Parathyroid adenoma (tissue), 2 donors: ENCODE measurements around the gene UVSSA.

Experiments
- H2AFZ ChIP-seq: fragments of 300-600 bp; sonication (generic); one replicate; pipeline ENCODE4 v1.7.0; 2017; ENCODE audit warnings: antibody characterized with exemption, mild to moderate bottlenecking
- H3K27ac ChIP-seq: fragments of 300-600 bp; sonication (generic); one replicate; pipeline ENCODE4 v1.7.0; 2017
- H3K27me3 ChIP-seq: fragments of 300-600 bp; sonication (generic); one replicate; pipeline ENCODE4 v1.7.0; 2017; ENCODE audit warnings: low read length; ENCODE audit not compliant: control insufficient read depth, insufficient read depth
- H3K36me3 ChIP-seq: fragments of 300-600 bp; sonication (generic); one replicate; pipeline ENCODE4 v1.7.0; 2017; ENCODE audit warnings: low read length; ENCODE audit not compliant: control insufficient read depth, insufficient read depth
- H3K4me1 ChIP-seq: fragments of 300-600 bp; sonication (generic); one replicate; pipeline ENCODE4 v1.7.0; 2017; ENCODE audit warnings: control low read depth
- H3K4me2 ChIP-seq: fragments of 300-600 bp; sonication (generic); one replicate; pipeline ENCODE4 v1.7.0; 2017; ENCODE audit warnings: low read length
- H3K4me3 ChIP-seq: fragments of 300-600 bp; sonication (generic); one replicate; pipeline ENCODE4 v1.7.0; 2017; ENCODE audit warnings: low read depth, low read length
- H3K79me2 ChIP-seq: fragments of 300-600 bp; sonication (generic); one replicate; pipeline ENCODE4 v1.7.0; 2017; ENCODE audit warnings: control low read depth
- H3K9ac ChIP-seq: fragments of 300-600 bp; sonication (generic); one replicate; pipeline ENCODE4 v1.7.0; 2017; ENCODE audit warnings: mild to moderate bottlenecking
- H3K9me3 ChIP-seq: fragments of 300-600 bp; sonication (generic); one replicate; pipeline ENCODE4 v1.7.0; 2017; ENCODE audit warnings: low read length; ENCODE audit not compliant: control insufficient read depth
- TF ChIP-seq, protein P1 (sequence below): fragments of 300-600 bp; sonication (generic); IDR thresholded peaks from one replicate; pipeline ENCODE4 v1.7.0; 2017; ENCODE audit warnings: antibody characterized with exemption, mild to moderate bottlenecking
- donor health status: primary hyperparathyroidism.

Gene UVSSA

DNA sequence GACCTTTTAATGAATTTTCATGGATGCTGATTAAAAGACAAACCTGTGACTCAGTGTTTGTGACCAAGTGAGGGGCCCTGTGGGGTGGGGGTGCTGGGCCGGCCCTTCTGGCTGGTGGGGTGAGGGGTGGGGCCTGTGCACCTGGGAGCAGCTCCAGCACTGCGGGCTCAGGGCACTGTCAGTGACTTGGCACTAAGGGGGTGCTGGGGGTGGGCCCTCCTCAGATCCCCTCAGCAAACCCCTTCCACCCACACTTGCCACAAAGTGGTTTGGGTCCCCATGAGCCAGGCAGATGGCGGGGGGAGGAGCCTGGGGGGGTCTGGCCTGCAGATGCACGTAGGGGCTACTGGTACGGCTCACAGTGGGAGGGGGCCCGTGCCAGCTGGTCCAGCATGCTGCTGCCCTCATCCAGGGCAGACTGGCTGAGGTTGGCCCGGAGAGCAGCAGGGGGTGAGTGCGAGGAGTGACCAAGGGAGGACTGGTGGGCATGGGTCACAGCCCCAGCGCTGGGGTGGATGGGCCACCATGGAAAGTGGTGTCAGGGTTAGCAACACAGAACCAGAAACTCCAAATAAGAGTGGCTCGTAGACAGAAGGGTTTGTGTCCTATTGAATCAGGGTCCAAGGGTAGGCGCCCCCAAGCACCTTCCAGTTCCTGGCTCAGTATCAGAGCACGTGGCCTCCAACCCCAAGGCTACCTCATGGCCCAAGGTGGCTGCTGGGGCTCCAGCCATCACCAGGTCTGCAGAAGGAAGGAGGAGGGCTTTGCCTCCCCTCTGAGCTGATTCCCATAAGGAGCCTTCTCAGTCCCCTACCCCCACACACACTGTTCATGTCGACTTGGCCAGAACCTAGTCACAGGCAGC is 49.2 kb downstream of the UVSSA start:
- H3K4me2 ChIP-seq = no peak overlapping the region
- H3K27ac ChIP-seq = no peak overlapping the region
- H3K4me3 ChIP-seq = no peak overlapping the region
- H3K27me3 ChIP-seq = no peaks in the 10 kb centered on the region
- TF ChIP-seq, protein P1, sequence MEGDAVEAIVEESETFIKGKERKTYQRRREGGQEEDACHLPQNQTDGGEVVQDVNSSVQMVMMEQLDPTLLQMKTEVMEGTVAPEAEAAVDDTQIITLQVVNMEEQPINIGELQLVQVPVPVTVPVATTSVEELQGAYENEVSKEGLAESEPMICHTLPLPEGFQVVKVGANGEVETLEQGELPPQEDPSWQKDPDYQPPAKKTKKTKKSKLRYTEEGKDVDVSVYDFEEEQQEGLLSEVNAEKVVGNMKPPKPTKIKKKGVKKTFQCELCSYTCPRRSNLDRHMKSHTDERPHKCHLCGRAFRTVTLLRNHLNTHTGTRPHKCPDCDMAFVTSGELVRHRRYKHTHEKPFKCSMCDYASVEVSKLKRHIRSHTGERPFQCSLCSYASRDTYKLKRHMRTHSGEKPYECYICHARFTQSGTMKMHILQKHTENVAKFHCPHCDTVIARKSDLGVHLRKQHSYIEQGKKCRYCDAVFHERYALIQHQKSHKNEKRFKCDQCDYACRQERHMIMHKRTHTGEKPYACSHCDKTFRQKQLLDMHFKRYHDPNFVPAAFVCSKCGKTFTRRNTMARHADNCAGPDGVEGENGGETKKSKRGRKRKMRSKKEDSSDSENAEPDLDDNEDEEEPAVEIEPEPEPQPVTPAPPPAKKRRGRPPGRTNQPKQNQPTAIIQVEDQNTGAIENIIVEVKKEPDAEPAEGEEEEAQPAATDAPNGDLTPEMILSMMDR = no peak
- H2AFZ ChIP-seq = no peak overlapping the region
- H3K79me2 ChIP-seq = no peaks in the 10 kb centered on the region
- H3K36me3 ChIP-seq = no peaks in the 10 kb centered on the region
- no peaks in the 10 kb centered on the region for H3K9me3 ChIP-seq
- no peaks in the 10 kb centered on the region for H3K4me1 ChIP-seq
- no peak overlapping the region for H3K9ac ChIP-seq

DNA sequence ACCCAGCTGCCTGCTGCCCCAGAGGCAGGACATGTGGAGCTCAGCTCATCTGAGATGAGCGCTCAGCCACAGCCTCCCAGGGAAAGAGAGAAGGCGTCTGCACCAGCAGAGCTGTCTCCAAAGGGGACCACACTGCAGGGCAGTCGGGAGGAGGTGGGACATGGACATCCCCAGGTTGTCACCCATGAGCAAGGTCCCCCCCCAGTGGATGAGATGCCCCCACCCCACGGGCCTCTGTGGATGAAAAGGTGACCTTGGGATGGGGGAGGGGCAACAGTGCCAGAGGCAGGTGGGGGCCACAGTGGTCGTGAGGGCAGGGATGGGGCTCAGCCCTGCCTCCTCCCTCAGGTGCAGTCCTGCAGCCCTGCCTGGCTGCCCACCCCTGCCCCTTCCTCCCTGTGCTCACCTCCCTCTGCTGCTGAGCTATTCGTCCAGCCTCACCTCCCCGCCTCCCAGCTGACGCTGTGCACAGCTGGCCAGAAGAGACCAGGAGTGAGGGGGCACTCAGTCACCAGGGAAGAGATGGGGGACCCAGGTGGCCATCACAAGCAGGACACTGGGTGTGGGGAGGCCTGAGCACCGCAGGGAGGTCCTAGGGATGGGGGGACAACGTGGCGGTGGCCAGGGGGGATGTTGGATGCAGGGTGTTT is 49.9 kb downstream of the UVSSA start:
- H3K79me2 ChIP-seq = no peaks in the 10 kb centered on the region
- H2AFZ ChIP-seq = no peak overlapping the region
- H3K36me3 ChIP-seq = no peaks in the 10 kb centered on the region
- H3K4me2 ChIP-seq = no peak overlapping the region
- H3K9me3 ChIP-seq = no peaks in the 10 kb centered on the region
- TF ChIP-seq, protein P1 = no peak
- no peaks in the 10 kb centered on the region for H3K27me3 ChIP-seq
- no peak overlapping the region for H3K27ac ChIP-seq
- no peak overlapping the region for H3K9ac ChIP-seq
- no peak overlapping the region for H3K4me3 ChIP-seq
- H3K4me1 ChIP-seq = no peaks in the 10 kb centered on the region

DNA sequence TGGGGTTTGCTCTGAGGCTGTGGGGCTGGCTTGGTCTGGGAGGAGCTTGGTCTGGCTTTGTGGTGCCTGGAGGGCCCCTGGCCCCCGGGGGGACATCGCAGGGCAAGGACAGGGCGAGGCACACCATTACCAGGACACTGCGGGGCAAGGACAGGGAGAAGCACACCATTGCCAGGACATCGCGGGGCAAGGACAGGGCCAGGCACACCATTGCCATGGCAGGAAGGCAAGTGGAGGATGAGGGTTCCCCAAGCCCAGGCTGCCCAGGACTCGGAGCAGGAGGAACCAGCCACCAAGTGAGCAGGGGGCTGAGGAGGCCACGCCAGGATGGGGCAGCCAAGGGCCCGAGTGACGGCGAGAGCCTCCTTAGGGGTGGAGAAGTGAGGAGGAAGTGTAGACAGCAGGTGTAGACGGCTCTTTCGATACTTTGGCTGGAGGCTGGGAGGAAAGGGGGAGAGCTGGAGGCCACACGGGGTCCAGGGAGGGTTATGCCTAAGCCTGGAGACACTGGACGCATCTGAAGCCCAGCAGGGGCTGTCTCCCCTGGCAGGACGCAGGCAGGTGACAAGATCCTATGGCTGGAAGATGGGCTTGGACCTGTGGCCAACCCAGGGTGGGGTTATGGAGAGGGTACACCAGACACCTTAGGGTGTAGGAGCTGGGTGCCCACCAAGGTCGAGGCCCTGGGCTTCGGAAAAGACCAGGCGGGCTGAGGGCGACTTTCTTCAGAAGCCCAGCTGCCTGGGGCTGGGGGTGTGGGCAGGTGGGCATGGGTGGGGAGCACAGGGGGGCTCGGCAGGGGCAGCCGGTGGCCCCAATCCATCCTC is 51.9 kb downstream of the UVSSA start:
- Histone ChIP-seq H3K79me2 (no peaks in the 10 kb centered on the region), H3K27me3 (peaks cover 6% of the 10 kb centered on the region), H3K9ac (no peak overlapping the region), H2AFZ (no peak overlapping the region), H3K36me3 (no peaks in the 10 kb centered on the region), H3K4me3 (no peak overlapping the region), H3K27ac (no peak overlapping the region), H3K4me1 (no peaks in the 10 kb centered on the region), H3K4me2 (no peak overlapping the region), H3K9me3 (no peaks in the 10 kb centered on the region)
- TF ChIP-seq, protein P1 = no peak

DNA sequence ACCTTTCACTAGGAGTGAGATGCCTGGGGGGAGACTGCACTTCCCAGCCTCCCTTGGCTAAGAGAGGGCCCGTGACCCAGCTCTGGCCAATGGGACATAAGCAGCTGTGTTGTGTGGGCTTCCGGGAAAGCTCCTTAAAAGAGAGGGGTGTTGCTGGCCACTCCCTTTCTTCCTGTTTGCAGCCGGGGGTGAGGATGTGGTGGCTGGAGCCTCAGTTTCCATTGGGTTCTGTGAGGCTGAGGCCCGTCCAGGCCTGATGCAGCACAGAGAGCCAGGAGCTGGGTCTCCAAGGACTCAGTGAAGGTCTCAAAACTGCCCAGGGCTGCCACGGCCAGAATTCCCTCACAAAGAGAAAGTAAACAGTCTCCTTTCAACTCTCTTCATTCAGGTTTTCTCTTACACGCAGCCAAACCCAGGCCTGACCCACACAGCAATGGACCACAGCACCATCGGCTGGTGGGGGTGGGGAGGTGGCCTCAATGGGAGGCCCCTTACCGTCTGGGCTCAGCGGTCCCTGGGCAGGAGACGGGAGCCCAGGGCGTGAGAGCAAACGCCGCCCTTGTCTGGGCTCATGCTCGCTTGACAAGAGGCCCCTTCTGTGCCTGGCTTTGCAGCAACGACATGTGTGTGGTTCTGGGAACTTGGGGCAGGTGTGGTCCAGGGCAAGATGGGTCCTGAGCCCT is 52.6 kb downstream of the UVSSA start:
- no peak overlapping the region for H3K9ac ChIP-seq
- H3K4me1 ChIP-seq = no peaks in the 10 kb centered on the region
- no peaks in the 10 kb centered on the region for H3K36me3 ChIP-seq
- no peak overlapping the region for H3K4me2 ChIP-seq
- peaks cover 14% of the 10 kb centered on the region for H3K27me3 ChIP-seq
- no peaks in the 10 kb centered on the region for H3K79me2 ChIP-seq
- no peak overlapping the region for H3K27ac ChIP-seq
- H2AFZ ChIP-seq = no peak overlapping the region
- H3K4me3 ChIP-seq = no peak overlapping the region
- H3K9me3 ChIP-seq = no peaks in the 10 kb centered on the region
- TF ChIP-seq, protein P1 = no peak
